ENCODE results near the gene ERG. TPM values are rescaled to one million over a fixed set of nuclear protein-coding genes. Genes with fewer than 3 reads are reported as not detected.

The ERG gene
- total and polyA plus RNA-seq, 12 donors: 4.0 to 16.3 (median 11.2) TPM

- Histone ChIP-seq H3K27ac (no peak overlapping the region), H3K9me3 (replicated peaks in 1 of 3) (no peaks in the 10 kb centered on the region), H3K36me3 (replicated peaks in 1 of 2) (no peaks in the 10 kb centered on the region), H3K4me1 (replicated peaks in 1 of 2) (no peaks in the 10 kb centered on the region), H3K27me3 (peaks cover 10% of the 10 kb centered on the region), H3K4me3 (no peak overlapping the region)
- intact Hi-C loops (cut with DNase I): no loop called here
- WGBS, 4 donors: 69 to 84% (median 76%) methylated on average over 5 of the region's 5 CpGs
- no peak for DNase-seq
- TF ChIP-seq POLR2A (IDR thresholded peaks at IDR 0.05): no peak
- TF ChIP-seq CTCF (IDR thresholded peaks at IDR 0.05): no peak
Observed at GRCh38 chr21:38471766-38472165, 26.5 kb downstream of the ERG start.

- no peak for DNase-seq
- H3K36me3 ChIP-seq (replicated peaks in 1 of 2): no peaks in the 10 kb centered on the region
- TF ChIP-seq CTCF (IDR thresholded peaks at IDR 0.05) (no peak), POLR2A (IDR thresholded peaks at IDR 0.05) (no peak)
- no peaks in the 10 kb centered on the region for H3K4me1 ChIP-seq (replicated peaks in 1 of 2)
- intact Hi-C loops (cut with DNase I): no loop called here
- H3K4me3 ChIP-seq: no peak overlapping the region
- no peaks in the 10 kb centered on the region for H3K9me3 ChIP-seq (replicated peaks in 1 of 3)
- 46 to 64% (median 50%) methylated on average over 3 of the region's 3 CpGs for WGBS, 4 donors
- H3K27me3 ChIP-seq: peaks cover 4% of the 10 kb centered on the region
- no peak overlapping the region for H3K27ac ChIP-seq
Observed at GRCh38 chr21:38470755-38471154, 27.5 kb downstream of the ERG start.

GRCh38 chr21:38469642-38470041 is 28.6 kb downstream of the ERG start:
- intact Hi-C loops (cut with DNase I): no loop called here
- no peak for DNase-seq
- Histone ChIP-seq H3K9me3 (replicated peaks in 1 of 3) (no peaks in the 10 kb centered on the region), H3K36me3 (replicated peaks in 1 of 2) (no peaks in the 10 kb centered on the region), H3K27me3 (peaks cover 4% of the 10 kb centered on the region), H3K27ac (no peak overlapping the region), H3K4me1 (replicated peaks in 1 of 2) (no peaks in the 10 kb centered on the region), H3K4me3 (no peak overlapping the region)
- 32 to 36% (median 33%) methylated on average over 1 of the region's 1 CpG for WGBS, 4 donors
- no peak for TF ChIP-seq CTCF (IDR thresholded peaks at IDR 0.05)
- TF ChIP-seq POLR2A (IDR thresholded peaks at IDR 0.05): no peak

- TF ChIP-seq CTCF (IDR thresholded peaks at IDR 0.05): no peak
- TF ChIP-seq POLR2A (IDR thresholded peaks at IDR 0.05): no peak
- Histone ChIP-seq H3K27me3 (no peaks in the 10 kb centered on the region), H3K36me3 (replicated peaks in 1 of 2) (no peaks in the 10 kb centered on the region), H3K27ac (no peak overlapping the region), H3K4me3 (no peak overlapping the region), H3K4me1 (replicated peaks in 1 of 2) (no peaks in the 10 kb centered on the region), H3K9me3 (replicated peaks in 1 of 3) (no peaks in the 10 kb centered on the region)
- no peak for DNase-seq
- WGBS, 4 donors: 64 to 73% (median 67%) methylated on average over 4 of the region's 4 CpGs
- intact Hi-C loops (cut with DNase I): no loop called here
Observed at GRCh38 chr21:38468989-38469388, 29.3 kb downstream of the ERG start.

Data from adrenal gland (tissue), 12 donors.